Hematopoietic multipotent progenitor cell treated with erythropoietin and hydrocortisone succinate and interleukin-3 and kit ligand, for 4 days (in vitro differentiated cells): ENCODE data around the gene SLC24A5.

Source experiments
- DNase-seq: peaks from one replicate; pipeline ENCODE4 v3.0.0-alpha.2; 2015

The SLC24A5 gene

DNA sequence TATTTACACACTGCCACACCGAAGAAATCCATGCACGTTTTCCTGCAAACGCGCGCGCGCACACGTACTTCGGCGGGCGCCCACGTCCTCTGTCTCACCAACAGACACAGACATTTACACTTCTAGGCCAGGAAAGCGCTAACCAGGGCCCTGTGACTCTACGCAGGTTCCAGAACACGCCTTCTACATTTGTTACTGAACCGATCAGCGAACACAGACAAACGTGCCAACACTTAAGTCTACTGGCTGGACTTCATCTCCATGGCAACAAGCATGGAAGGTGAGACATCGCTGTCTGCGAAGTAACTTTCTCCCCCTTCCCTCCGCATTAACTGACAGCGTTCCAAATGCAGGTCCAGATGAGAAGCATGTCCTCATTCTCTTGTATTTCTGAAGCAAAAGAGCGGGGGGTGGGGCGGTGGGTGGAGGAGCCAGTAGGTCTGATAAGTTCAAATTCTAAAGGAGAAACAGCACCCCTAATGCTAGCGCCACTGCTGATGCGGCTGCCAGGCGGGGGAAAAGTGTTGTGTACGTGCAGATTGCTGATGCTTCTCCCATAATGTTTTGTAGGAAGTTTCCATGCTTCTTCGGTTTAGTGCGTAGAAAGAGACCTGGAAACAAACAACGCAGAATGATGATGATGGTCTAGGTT is 70.9 kb downstream of the SLC24A5 start, which contains the start of gene CTXN2:
Gene CTXN2 (plus strand): TSS at position 92 of the 652 bp plus-strand sequence. CDS start 9,636 bp downstream, outside the sequence.
- DNase-seq: peak; percentile 4
